HG02870 (cell line): ENCODE measurements around the gene EGFLAM.
"Not testable (repeated sequence)": the region's sequence is repeated elsewhere in the genome, so short reads cannot be mapped to it uniquely, and the experiment has no call there.

ENCODE experiments used
- ATAC-seq: cut with Tn5 transposase; IDR thresholded peaks from one replicate; pipeline ENCODE4 v1.9.1; 2021; ENCODE audit warnings: mild to moderate bottlenecking, moderate library complexity; ENCODE audit not compliant: unreplicated experiment

The EGFLAM gene

GRCh38 chr5:38413696-38414095, 155.3 kb downstream of the EGFLAM start:
- ATAC-seq: no peak

- ATAC-seq: no peak
Observed at GRCh38 chr5:38414348-38414747, 156.0 kb downstream of the EGFLAM start.

GRCh38 chr5:38415772-38416171, 157.4 kb downstream of the EGFLAM start:
- ATAC-seq: not testable (repeated sequence)

- no peak for ATAC-seq
Observed at GRCh38 chr5:38417658-38418017, 159.3 kb downstream of the EGFLAM start.

GRCh38 chr5:38420246-38420645, 161.9 kb downstream of the EGFLAM start:
- no peak for ATAC-seq

GRCh38 chr5:38420691-38421390, 162.5 kb downstream of the EGFLAM start:
- no peak for ATAC-seq

GRCh38 chr5:38422622-38423021, 164.3 kb downstream of the EGFLAM start:
- ATAC-seq: no peak

- no peak for ATAC-seq
Observed at GRCh38 chr5:38423276-38424147, 165.2 kb downstream of the EGFLAM start.

- no peak for ATAC-seq
Observed at GRCh38 chr5:38424148-38425060, 166.0 kb downstream of the EGFLAM start.

GRCh38 chr5:38426490-38426889, 168.1 kb downstream of the EGFLAM start:
- ATAC-seq: no peak

GRCh38 chr5:38426986-38427950, 168.9 kb downstream of the EGFLAM start:
- peak; percentile 45 for ATAC-seq

- no peak for ATAC-seq
Observed at GRCh38 chr5:38431242-38431853, 173.0 kb downstream of the EGFLAM start.

GRCh38 chr5:38433160-38433861, 175.0 kb downstream of the EGFLAM start:
- ATAC-seq: no peak

- no peak for ATAC-seq
Observed at GRCh38 chr5:38434966-38435705, 176.8 kb downstream of the EGFLAM start.

- no peak for ATAC-seq
Observed at GRCh38 chr5:38438757-38439156, 180.4 kb downstream of the EGFLAM start.

GRCh38 chr5:38441453-38442246, 183.3 kb downstream of the EGFLAM start:
- peak; percentile 100 for ATAC-seq

GRCh38 chr5:38442247-38442573, 183.9 kb downstream of the EGFLAM start:
- no peak for ATAC-seq

GRCh38 chr5:38443390-38443789, 185.0 kb downstream of the EGFLAM start:
- no peak for ATAC-seq
